Keratinocyte (primary cell): ENCODE results near the gene TOM1L1. TPM values are rescaled to one million over a fixed set of nuclear protein-coding genes. Genes with fewer than 3 reads are reported as not detected.

ENCODE experiments used
- DNase-seq: peaks from one replicate; pipeline ENCODE4 v3.0.0-alpha.2; 2011; ENCODE audit warnings: low read depth, missing footprints, low spot score
- FAIRE-seq: peaks from 2 replicates; lab custom pipeline; 2011; peaks lifted over from hg19 to GRCh38; lab: Jason Lieb, UNC
- H2AFZ ChIP-seq: 2 replicates; pipeline ENCODE4 v1.6.0; 2012; ENCODE audit warnings: low read length, control low read depth, inconsistent platforms; ENCODE audit not compliant: control insufficient read depth
- H3K27ac ChIP-seq: 2 replicates; pipeline ENCODE4 v1.5.1; 2011; ENCODE audit warnings: low read length; ENCODE audit not compliant: control insufficient read depth, insufficient read depth
- H3K27me3 ChIP-seq: 3 replicates; pipeline ENCODE4 v1.6.0; 2011; ENCODE audit warnings: low read length; ENCODE audit not compliant: control insufficient read depth, insufficient read depth; ENCODE audit errors: extremely low read depth
- H3K36me3 ChIP-seq, 2 experiments: 2 replicates in 1 of 2; 3 replicates in 1 of 2; pipeline ENCODE4 v1.5.1; 2011; ENCODE audit warnings: low read length in 2 of 2, mild to moderate bottlenecking in 1 of 2; ENCODE audit not compliant: control insufficient read depth in 2 of 2, insufficient read depth in 2 of 2; ENCODE audit errors: extremely low read depth in 1 of 2
- H3K4me1 ChIP-seq: 3 replicates; pipeline ENCODE4 v1.5.1; 2011; ENCODE audit warnings: low read length; ENCODE audit not compliant: control insufficient read depth, insufficient read depth; ENCODE audit errors: extremely low read depth
- H3K4me2 ChIP-seq: 3 replicates; pipeline ENCODE4 v1.6.0; 2011; ENCODE audit warnings: low read depth, low read length; ENCODE audit not compliant: control insufficient read depth, insufficient read depth; ENCODE audit errors: extremely low read depth
- H3K4me3 ChIP-seq, 3 experiments: fragments of 200-600 bp in 1 of 3; sonication (generic) in 1 of 3; 2 replicates in 2 of 3; 3 replicates in 1 of 3; pipeline ENCODE4 v1.5.1; 2011 to 2016; ENCODE audit warnings: low read length in 3 of 3, mild to moderate bottlenecking in 3 of 3, control low read depth in 2 of 3, inconsistent platforms in 1 of 3, low read depth in 1 of 3, mixed read lengths in 1 of 3, mixed run types in 1 of 3, moderate library complexity in 1 of 3; ENCODE audit not compliant: control insufficient read depth in 2 of 3, insufficient read depth in 2 of 3; ENCODE audit errors: extremely low read depth in 1 of 3
- H3K79me2 ChIP-seq: 2 replicates; pipeline ENCODE4 v1.6.0; 2012; ENCODE audit warnings: low read length; ENCODE audit not compliant: control insufficient read depth, insufficient read depth
- H3K9ac ChIP-seq: 3 replicates; pipeline ENCODE4 v1.6.0; 2011; ENCODE audit warnings: low read length; ENCODE audit not compliant: control insufficient read depth, insufficient read depth; ENCODE audit errors: extremely low read depth
- H3K9me1 ChIP-seq: 3 replicates; pipeline ENCODE4 v1.6.0; 2011; ENCODE audit warnings: low read length; ENCODE audit not compliant: control insufficient read depth, insufficient read depth; ENCODE audit errors: extremely low read depth
- H3K9me3 ChIP-seq: 2 replicates; pipeline ENCODE4 v1.5.1; 2012; ENCODE audit warnings: low read depth, low read length; ENCODE audit not compliant: control insufficient read depth
- H4K20me1 ChIP-seq: 3 replicates; pipeline ENCODE4 v1.6.0; 2011; ENCODE audit warnings: low read length; ENCODE audit not compliant: control insufficient read depth, insufficient read depth; ENCODE audit errors: extremely low read depth
- CTCF ChIP-seq, 3 experiments: IDR thresholded peaks in 1 of 3; conservative IDR thresholded peaks in 1 of 3; optimal IDR thresholded peaks in 1 of 3; 2 replicates in 2 of 3; 3 replicates in 1 of 3; pipeline versions ENCODE3 to v1.5.1; 2011; ENCODE audit warnings: low read length in 3 of 3, mild to moderate bottlenecking in 3 of 3, moderate library complexity in 2 of 3, control low read depth in 1 of 3, inconsistent platforms in 1 of 3; ENCODE audit not compliant: insufficient read depth in 2 of 3; ENCODE audit errors: extremely low read depth in 1 of 3
- EZH2 ChIP-seq: IDR thresholded peaks from one replicate; pipeline ENCODE4 v1.6.1; 2012; ENCODE audit warnings: inconsistent platforms, mild to moderate bottlenecking, low read length, moderate library complexity
- dilution Hi-C: fragments of 300-500 bp; cut with MboI; formaldehyde crosslinking; loops from one replicate; pipeline ENCODE4 v1.7.0; 2020; ENCODE audit warnings: low sequenced_read_pairs; ENCODE audit not compliant: extremely low pct_ligation_motif_present
- polyA plus RNA-seq, 5 experiments: library from polyadenylated mRNA; depleted of rRNA in 3 of 5; stranded (reverse) in 3 of 5; stranded (forward) in 1 of 5; unstranded in 1 of 5; fragments of >200 nt; gene quantifications; 1 replicate in 1 of 5; 2 replicates in 3 of 5; 3 replicates in 1 of 5; pipeline versions ENCODE4 v1.2.1 to v1.2.3, GENCODE V29; 2011 to 2012; ENCODE audit warnings: missing spikeins in 2 of 5, low read depth in 1 of 5, low replicate concordance in 1 of 5

TOM1L1 gene
- polyA plus RNA-seq, 1 donor (not counting 4 experiments of a cell fraction or from before 2014, with no cell fraction given), result 90.1 TPM

- H3K9me3 ChIP-seq, result no peaks in the 10 kb centered on the region
- no peaks in the 10 kb centered on the region for H3K79me2 ChIP-seq
- dilution Hi-C loops, result no loop called here
- H3K4me2 ChIP-seq, result no peak overlapping the region
- H4K20me1 ChIP-seq, result no peaks in the 10 kb centered on the region
- H3K9ac ChIP-seq, result no peak overlapping the region
- TF ChIP-seq CTCF (optimal IDR thresholded peaks at IDR 0.05 in 1 of 3, IDR thresholded peaks at IDR 0.05 in 1 of 3, conservative IDR thresholded peaks at IDR 0.05 in 1 of 3; ENCODE audit: extremely low read depth in 1 of 3, insufficient read depth in 2 of 3, low read length in 3 of 3), result no peak
- TF ChIP-seq EZH2, result no peak
- FAIRE-seq (no peak), DNase-seq (no peak)
- H3K9me1 ChIP-seq, result no peaks in the 10 kb centered on the region
- no peak overlapping the region for H2AFZ ChIP-seq
- H3K36me3 ChIP-seq, result no peaks in the 10 kb centered on the region
- H3K27ac ChIP-seq, result no peak overlapping the region
- H3K4me3 ChIP-seq, result no peak overlapping the region
- H3K27me3 ChIP-seq, result no peaks in the 10 kb centered on the region
- no peaks in the 10 kb centered on the region for H3K4me1 ChIP-seq
Observed at GRCh38 chr17:54860617-54861470, 39.8 kb upstream of the TOM1L1 start.

GRCh38 chr17:54861471-54861983, 39.1 kb upstream of the TOM1L1 start:
- FAIRE-seq, result no peak
- dilution Hi-C loops, result no loop called here
- no peaks in the 10 kb centered on the region for H3K9me1 ChIP-seq

More at GRCh38 chr17:54861471-54861983, 39.1 kb upstream of the TOM1L1 start:
- Histone ChIP-seq H2AFZ (no peak overlapping the region), H3K4me1 (no peaks in the 10 kb centered on the region), H3K27me3 (no peaks in the 10 kb centered on the region), H3K36me3 (no peaks in the 10 kb centered on the region), H3K9ac (no peak overlapping the region), H3K4me2 (no peak overlapping the region), H3K27ac (no peak overlapping the region), H3K4me3 (no peak overlapping the region), H4K20me1 (no peaks in the 10 kb centered on the region), H3K79me2 (no peaks in the 10 kb centered on the region), H3K9me3 (no peaks in the 10 kb centered on the region)
- no peak for DNase-seq
- TF ChIP-seq CTCF (optimal IDR thresholded peaks at IDR 0.05 in 1 of 3, IDR thresholded peaks at IDR 0.05 in 1 of 3, conservative IDR thresholded peaks at IDR 0.05 in 1 of 3; ENCODE audit: extremely low read depth in 1 of 3, insufficient read depth in 2 of 3, low read length in 3 of 3) (no peak), EZH2 (no peak)
